Adipocyte (in vitro differentiated cells): ENCODE results near the gene RCOR1.

Experiments used
- DNase-seq: peaks from one replicate; pipeline ENCODE4 v3.0.0-alpha.2; 2015; ENCODE audit warnings: low read depth
- H3K27me3 ChIP-seq: replicated peaks from 2 replicates; pipeline ENCODE4 v1.7.0; 2013; ENCODE audit warnings: mild to moderate bottlenecking, low read length, moderate library complexity; ENCODE audit not compliant: control insufficient read depth, insufficient read depth
- H3K36me3 ChIP-seq: 2 replicates; pipeline ENCODE4 v1.7.0; 2013; ENCODE audit warnings: low read length, mild to moderate bottlenecking, moderate library complexity; ENCODE audit not compliant: control insufficient read depth, insufficient read depth, severe bottlenecking
- H3K4me1 ChIP-seq: 2 replicates; pipeline ENCODE4 v1.7.0; 2013; ENCODE audit warnings: mild to moderate bottlenecking, low read length, moderate library complexity; ENCODE audit not compliant: control insufficient read depth, insufficient read depth
- H3K4me3 ChIP-seq: 2 replicates; pipeline ENCODE4 v1.7.0; 2013; ENCODE audit warnings: mild to moderate bottlenecking, low read length, moderate library complexity
- H3K9ac ChIP-seq: 2 replicates; pipeline ENCODE4 v1.7.0; 2013; ENCODE audit warnings: mild to moderate bottlenecking, low read length, moderate library complexity
- H3K9me3 ChIP-seq: 2 replicates; pipeline ENCODE4 v1.7.0; 2013; ENCODE audit warnings: mild to moderate bottlenecking, low read length, moderate library complexity; ENCODE audit not compliant: control insufficient read depth

Gene RCOR1

DNA sequence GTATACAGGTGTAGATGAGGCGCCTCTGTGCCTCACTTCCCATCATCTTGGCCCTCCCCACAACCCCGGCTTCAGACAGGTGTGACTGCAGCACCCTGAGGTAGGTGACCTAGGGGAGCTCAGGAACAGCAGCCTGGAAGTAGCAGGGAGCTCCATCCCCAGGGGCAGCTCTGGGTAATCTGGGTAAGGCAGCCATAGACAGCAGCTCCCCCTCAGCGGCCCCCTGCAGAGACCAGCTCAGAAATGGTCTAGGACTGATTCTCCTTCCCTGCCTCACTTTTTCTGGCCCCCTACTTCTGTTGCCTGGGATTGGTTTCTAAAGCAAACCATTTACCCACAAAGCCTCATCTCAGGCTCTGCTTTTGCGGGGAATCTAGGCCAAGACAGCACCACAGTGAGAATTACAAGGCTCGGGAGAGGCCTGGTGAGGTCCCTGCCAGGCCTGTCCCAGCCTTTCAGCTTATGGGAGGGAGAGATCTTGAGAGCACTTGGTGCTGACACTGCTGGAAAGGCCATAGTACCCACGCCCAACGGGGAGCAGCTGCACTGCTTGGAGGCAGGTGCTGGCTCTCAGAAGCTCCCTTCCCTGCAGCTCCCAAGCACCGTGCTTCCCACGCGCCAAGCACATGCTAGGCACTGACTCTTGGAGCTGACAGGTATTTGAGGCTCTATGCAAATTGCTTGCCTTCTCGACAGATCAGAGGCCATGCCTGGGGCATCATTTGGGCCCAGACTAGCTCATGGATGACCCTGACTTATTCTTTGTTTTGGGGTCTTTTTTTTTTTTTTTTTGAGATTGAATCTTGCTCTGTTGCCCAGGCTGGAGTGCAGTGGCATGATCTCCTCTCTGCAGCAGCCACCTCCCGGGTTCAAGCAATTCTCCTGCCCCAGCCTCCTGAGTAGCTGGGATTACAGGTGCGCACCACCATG is 139.7 kb downstream of the RCOR1 start:
- no peak overlapping the region for H3K4me3 ChIP-seq
- no peak for DNase-seq

DNA sequence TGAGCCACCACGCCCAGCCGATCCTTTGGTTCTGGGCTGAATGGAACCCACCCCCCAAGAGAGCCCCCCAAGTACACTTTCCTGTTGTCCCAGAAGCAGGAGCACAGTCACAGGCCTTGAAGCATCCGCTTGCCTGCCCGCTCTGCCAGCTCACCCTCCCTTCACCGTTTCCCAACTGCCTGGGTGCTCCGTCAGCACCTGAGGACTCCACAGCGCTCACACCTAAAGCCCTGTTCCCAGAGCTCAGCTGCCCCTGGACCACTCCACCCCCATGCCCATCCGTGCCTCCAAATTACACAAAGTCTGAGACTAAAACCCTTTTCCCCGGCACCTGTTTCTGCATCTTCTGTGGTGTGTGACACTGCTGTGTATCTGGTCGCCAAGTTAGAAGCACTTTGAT is 140.5 kb downstream of the RCOR1 start:
- Histone ChIP-seq H3K9me3 (no peaks in the 10 kb centered on the region), H3K27me3 (no peaks in the 10 kb centered on the region), H3K9ac (no peak overlapping the region), H3K4me3 (no peak overlapping the region), H3K4me1 (no peaks in the 10 kb centered on the region), H3K36me3 (peaks cover 20% of the 10 kb centered on the region)
- no peak for DNase-seq

More for the DNA sequence above, 139.7 kb downstream of the RCOR1 start:
- no peaks in the 10 kb centered on the region for H3K27me3 ChIP-seq
- no peaks in the 10 kb centered on the region for H3K9me3 ChIP-seq
- no peaks in the 10 kb centered on the region for H3K4me1 ChIP-seq
- H3K9ac ChIP-seq, result no peak overlapping the region
- peaks cover 28% of the 10 kb centered on the region for H3K36me3 ChIP-seq

DNA sequence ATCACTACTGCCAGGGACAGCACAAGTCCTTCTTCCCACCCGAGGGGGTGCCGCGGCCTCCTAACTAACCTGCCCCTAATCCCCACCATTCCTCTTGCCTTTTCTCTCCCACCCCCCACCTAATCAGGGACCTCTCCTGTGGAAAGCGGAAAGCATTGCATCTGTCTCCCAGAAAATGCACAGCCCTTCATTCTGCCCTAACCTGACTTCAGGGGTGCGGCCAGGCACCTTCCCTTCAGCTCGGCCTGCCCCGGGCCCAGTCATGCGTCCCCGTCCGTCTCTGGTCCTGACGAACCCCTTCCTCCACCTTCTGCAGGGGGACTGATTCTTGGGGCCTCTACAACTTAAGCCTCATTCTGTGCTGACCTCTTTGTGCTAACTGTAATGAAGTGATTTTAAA is 140.9 kb downstream of the RCOR1 start:
- H3K36me3 ChIP-seq, result peaks cover 16% of the 10 kb centered on the region
- no peak overlapping the region for H3K9ac ChIP-seq
- H3K4me1 ChIP-seq, result no peaks in the 10 kb centered on the region
- DNase-seq, result no peak
- no peaks in the 10 kb centered on the region for H3K27me3 ChIP-seq
- H3K4me3 ChIP-seq, result no peak overlapping the region
- H3K9me3 ChIP-seq, result no peaks in the 10 kb centered on the region

DNA sequence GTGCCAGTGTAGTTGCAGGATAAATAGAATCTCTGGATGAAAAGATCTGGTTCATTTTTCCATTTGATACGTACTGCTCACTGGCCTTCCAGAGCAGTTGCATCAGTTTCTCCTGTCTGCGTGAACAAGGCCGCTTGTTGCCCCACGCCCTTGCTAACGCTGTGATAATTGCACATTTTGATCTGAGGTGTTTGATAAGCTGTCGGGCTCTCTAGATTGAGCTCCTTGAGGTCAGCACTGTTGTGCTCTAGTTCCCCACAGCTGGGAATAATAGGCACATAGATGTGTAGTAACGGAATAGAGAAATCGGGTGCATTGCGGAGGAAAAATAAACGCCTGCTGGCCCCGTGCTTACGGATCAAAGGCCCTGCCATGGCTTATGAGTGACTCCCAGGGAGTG is 142.0 kb downstream of the RCOR1 start:
- H3K9me3 ChIP-seq, result no peaks in the 10 kb centered on the region

DNA sequence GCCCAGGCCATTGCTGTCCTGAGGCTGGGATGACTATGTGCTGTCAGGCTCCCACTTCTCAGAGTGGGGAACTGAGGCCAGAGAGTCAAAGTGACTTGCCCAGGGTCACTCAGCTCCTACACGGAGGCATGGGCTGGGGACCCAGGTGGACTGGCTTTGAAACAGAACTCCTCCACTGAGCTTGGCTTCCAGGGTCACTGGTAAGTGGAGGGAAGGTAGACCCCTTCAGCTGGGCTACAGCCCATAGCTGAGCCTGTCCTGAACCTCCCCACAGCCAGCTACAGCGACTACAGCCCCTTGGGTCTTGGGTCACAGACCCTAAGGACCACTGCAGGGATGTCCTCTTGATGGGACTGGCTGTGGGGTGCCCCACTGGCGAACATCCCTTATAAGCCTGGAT is 144.5 kb downstream of the RCOR1 start:
- H3K27me3 ChIP-seq, result no peaks in the 10 kb centered on the region
- no peaks in the 10 kb centered on the region for H3K36me3 ChIP-seq
- H3K4me3 ChIP-seq, result no peak overlapping the region
- H3K4me1 ChIP-seq, result no peaks in the 10 kb centered on the region
- DNase-seq, result no peak
- peaks cover 10% of the 10 kb centered on the region for H3K9me3 ChIP-seq
- no peak overlapping the region for H3K9ac ChIP-seq

More for the DNA sequence above, 142.0 kb downstream of the RCOR1 start:
- Histone ChIP-seq H3K4me1 (no peaks in the 10 kb centered on the region), H3K36me3 (peaks cover 7% of the 10 kb centered on the region), H3K4me3 (no peak overlapping the region), H3K27me3 (no peaks in the 10 kb centered on the region), H3K9ac (no peak overlapping the region)
- DNase-seq, result no peak

DNA sequence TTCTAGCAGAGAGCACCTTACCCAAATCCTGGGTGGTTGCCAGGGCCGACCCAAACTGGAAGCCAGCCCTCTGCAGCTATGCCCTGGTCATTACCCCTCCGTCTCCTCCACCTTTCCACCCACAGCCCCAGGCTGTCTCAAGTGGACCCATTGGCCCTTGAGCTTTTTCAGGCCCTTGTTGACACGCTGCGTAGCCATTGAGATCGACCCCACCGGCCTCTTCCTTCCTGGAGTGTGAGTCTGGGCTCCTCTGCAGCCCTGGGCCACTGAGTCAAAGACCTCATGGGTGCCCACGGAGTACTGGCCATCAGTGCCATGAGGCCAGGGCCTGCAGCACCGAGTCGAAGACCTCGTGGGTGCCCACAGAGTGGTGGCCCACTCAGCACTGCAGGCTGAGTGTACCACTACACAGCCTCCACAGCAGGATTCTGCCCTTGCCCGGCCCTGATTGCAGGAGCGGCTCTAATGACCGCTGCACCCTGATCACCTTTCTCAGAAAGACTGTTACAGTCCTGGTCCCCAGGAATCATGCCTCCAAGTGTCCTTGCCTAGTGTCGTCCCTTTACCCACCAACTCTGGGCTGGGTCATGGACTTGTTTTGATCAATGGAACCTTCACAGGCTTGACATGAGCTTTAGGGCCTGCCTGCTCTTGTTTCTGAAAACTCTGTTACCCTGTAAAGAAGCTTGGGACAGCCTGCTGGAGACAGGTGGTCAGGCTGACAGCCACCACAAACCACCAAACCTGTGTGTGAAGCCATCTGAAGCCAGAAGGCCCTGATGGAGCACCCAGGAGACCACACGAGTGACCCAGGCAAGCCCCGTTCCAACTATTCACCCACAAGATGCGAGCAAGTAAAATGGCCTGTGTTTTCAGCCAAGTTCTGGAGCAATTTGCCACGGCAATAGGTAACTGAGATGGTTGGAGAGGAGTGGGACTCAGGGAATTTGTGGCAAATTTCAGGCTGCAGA is 145.2 kb downstream of the RCOR1 start:
- H3K36me3 ChIP-seq, result no peaks in the 10 kb centered on the region
- H3K9me3 ChIP-seq, result peaks cover 15% of the 10 kb centered on the region
- DNase-seq, result no peak
- H3K4me3 ChIP-seq, result no peak overlapping the region
- H3K9ac ChIP-seq, result no peak overlapping the region
- H3K4me1 ChIP-seq, result no peaks in the 10 kb centered on the region
- H3K27me3 ChIP-seq, result no peaks in the 10 kb centered on the region

DNA sequence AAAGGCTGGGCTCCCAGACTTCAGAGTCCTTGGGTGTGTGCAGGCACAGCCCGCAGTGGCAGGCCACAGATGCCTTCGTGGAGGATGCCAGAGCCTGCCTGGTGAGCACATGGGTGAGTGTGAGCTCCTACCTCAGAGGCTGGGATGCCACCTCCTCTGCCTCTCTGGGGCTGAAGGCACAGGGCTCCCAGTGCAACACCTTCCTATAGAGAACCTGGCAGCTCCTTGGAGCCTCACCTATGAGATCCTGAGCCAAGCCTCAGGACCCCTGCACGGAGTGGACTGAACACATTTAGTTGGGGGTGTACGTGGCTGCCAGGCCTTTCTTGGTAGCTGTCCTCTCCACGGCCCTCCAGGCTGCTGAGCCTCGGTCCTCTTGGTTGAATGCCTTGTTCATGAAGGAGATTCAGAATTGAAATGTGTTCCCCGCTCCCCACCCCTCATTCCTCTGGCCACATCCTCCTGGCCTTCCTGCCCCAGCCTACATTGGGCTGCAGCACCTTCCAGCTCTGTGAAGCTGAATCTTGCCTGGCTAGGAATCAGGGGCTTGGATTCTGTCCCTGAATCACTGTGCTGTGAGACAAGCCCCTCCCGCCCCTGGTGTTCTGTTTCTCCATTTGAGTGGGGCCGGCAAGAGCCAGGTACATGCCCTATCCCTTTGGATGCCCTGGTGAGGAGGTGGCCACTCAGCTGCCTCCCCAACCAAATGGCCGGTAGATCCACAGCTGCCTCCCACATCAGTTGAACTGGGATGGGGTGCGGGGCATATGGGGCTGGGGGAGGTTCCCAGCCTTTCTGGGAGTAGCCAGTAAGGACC is 146.1 kb downstream of the RCOR1 start:
- Histone ChIP-seq H3K4me3 (no peak overlapping the region), H3K27me3 (no peaks in the 10 kb centered on the region), H3K36me3 (no peaks in the 10 kb centered on the region), H3K9me3 (peaks cover 20% of the 10 kb centered on the region), H3K9ac (no peak overlapping the region), H3K4me1 (no peaks in the 10 kb centered on the region)
- no peak for DNase-seq

DNA sequence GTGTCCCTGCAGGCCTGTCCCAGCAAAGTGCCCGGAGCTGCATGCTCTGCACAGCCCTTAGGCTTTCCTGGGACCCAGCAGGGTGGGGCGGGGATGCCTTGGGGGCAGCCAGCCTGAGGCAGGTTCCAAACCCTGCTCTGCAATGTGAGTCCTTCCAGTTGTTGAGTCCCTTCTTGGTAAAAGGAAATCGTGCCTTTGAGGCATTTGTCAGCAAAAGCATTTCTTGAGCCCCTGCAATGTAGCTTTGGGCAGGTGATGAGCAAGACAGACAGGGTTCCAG is 146.7 kb downstream of the RCOR1 start:
- peaks cover 20% of the 10 kb centered on the region for H3K9me3 ChIP-seq
- no peak for DNase-seq
- no peaks in the 10 kb centered on the region for H3K27me3 ChIP-seq
- no peak overlapping the region for H3K4me3 ChIP-seq
- no peaks in the 10 kb centered on the region for H3K36me3 ChIP-seq
- no peaks in the 10 kb centered on the region for H3K4me1 ChIP-seq
- no peak overlapping the region for H3K9ac ChIP-seq

DNA sequence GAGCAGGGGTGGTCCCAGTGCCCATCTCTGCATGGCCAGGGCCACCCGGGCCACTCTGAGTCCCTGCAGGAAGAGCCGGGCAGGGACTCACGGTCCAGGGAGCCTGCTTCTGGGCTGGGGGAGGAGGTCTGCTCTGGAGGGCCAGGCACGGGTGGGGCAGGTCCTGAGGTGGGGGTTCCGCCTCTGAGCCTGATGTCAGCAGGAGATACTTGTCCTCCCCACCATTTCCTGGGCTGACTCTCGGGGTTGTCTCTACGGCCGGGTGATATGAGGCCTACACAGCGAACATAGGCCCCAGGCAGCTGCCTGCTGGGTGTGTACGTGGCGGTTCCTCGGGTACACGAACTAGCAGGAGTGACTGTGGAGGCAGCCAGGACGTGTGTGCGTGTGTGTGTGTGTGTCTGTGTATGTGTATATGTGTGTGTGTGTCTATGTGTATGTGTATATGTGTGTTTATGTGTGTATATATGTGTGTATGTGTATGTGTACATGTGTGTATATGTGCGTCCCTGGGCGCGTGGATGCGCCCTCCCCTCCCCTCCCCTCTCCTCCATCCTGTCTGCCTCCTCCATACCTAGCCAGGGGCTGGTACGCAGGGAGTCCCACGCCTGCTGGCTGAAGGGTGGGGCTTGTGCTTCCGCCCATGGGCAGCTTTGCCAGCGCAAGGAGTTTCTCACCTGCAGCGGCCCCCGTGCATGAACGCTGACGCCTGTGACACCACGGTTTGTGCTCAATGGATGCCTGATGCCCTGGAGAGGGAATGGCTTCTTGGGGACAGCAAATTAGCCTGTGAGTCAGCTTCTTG is 154.4 kb downstream of the RCOR1 start:
- no peak for DNase-seq
- H3K9ac ChIP-seq, result no peak overlapping the region
- no peaks in the 10 kb centered on the region for H3K36me3 ChIP-seq
- no peak overlapping the region for H3K4me3 ChIP-seq
- H3K4me1 ChIP-seq, result no peaks in the 10 kb centered on the region
- peaks cover 11% of the 10 kb centered on the region for H3K9me3 ChIP-seq
- no peaks in the 10 kb centered on the region for H3K27me3 ChIP-seq

DNA sequence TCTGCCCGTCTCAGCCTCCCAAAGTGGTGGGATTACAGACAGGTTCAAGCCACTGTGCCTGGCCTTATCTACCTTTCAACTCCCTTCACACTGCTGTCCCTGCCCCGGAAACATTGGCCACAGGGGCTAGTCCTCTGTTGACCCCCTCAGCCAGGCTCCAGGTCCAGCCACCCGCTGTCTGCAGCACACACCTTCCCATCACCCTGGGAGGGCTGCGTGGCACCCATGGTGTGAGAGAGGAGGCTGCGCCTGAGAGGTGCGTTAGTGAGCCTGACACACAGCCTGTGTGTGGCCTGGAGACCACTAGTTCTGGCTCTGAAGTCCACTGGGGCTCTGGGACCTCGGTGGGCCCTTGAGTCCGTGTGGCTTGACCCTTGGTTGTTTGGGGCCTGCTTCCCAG is 156.4 kb downstream of the RCOR1 start:
- Histone ChIP-seq H3K9ac (no peak overlapping the region), H3K4me3 (no peak overlapping the region), H3K36me3 (no peaks in the 10 kb centered on the region), H3K27me3 (no peaks in the 10 kb centered on the region), H3K9me3 (no peaks in the 10 kb centered on the region), H3K4me1 (no peaks in the 10 kb centered on the region)
- DNase-seq, result no peak
